H54 (cell line): Measurements from ENCODE around the gene ENTPD2.

Experiments
- DNase-seq: peaks from one replicate; pipeline ENCODE4 v3.0.0; 2011; ENCODE audit warnings: low spot score, mixed read lengths; ENCODE audit not compliant: insufficient read length
- FAIRE-seq: peaks from 3 replicates; lab custom pipeline; 2011; peaks lifted over from hg19 to GRCh38; lab: Jason Lieb, UNC
- POLR2A ChIP-seq: IDR thresholded peaks from 2 replicates; pipeline ENCODE4 v1.6.1; 2011; ENCODE audit warnings: low read depth, mild to moderate bottlenecking, low read length

Gene ENTPD2

DNA sequence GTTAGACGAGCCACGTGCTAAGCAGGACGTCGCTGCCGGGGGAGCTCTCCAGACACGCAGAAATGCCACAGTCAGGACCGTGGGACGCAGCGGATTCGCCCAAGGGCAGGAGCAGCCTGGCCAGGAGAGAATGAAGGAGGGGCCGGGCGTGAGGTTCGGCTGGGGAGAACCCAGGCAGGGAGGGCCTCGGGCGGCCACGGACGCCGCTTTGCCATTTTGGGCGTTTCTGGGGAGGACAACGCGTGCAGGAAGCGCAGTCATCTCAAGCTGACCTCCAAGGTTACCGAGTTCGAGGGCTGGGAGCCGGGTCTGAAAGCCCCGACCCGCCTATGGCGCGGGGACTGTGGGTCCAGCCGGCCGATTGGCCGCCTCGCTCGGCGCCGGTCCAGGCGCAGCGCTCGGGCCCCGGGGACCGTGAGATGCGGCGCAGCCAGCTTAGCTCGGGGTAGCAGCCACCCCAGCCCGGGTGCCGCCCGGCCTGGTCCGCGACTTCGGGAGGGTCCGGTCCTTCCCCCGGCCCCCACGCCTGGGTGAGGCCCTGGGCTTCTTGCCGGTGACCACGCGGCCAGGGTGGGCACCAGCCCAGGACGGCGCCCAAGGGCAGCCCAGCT lies 32.2 kb upstream of the ENTPD2 start:
- FAIRE-seq (no peak), DNase-seq (peak; percentile 68)
- peak; percentile 50 for TF ChIP-seq POLR2A

DNA sequence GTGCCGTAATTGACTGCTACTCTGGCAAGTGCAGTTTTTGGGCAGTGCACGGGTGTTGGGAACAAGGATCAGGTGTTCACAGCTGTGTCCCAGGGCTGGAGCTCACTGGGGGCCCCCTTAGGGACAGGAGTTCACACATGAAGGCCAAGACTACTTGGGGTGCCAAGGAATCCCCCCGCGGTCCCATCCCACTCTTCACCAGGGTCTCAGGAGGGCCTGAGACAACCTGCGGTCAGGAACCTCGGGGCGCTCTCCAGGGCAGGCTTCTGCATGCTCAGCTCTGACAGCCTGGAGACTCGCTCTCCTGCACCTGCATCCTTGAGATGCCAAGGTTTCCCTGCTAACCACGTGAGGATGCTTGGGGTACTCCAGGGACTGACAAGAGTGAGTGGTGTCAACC lies 30.7 kb upstream of the ENTPD2 start:
- FAIRE-seq (no peak), DNase-seq (no peak)
- no peak for TF ChIP-seq POLR2A

GRCh38 chr9:137083394-137084004 lies 29.6 kb upstream of the ENTPD2 start:
- peak; percentile 91 for FAIRE-seq
- DNase-seq = peak; percentile 98
- TF ChIP-seq POLR2A = 0 out of 2 replicates have a peak, but pooled peaks have one; percentile 18

- FAIRE-seq (no peak), DNase-seq (no peak)
- TF ChIP-seq POLR2A = no peak
These were observed 29.0 kb upstream of the ENTPD2 start for GRCh38 chr9:137082925-137083290.

- FAIRE-seq (no peak), DNase-seq (no peak)
- TF ChIP-seq POLR2A = no peak
These were observed 28.5 kb upstream of the ENTPD2 start for GRCh38 chr9:137082222-137082924.

DNA sequence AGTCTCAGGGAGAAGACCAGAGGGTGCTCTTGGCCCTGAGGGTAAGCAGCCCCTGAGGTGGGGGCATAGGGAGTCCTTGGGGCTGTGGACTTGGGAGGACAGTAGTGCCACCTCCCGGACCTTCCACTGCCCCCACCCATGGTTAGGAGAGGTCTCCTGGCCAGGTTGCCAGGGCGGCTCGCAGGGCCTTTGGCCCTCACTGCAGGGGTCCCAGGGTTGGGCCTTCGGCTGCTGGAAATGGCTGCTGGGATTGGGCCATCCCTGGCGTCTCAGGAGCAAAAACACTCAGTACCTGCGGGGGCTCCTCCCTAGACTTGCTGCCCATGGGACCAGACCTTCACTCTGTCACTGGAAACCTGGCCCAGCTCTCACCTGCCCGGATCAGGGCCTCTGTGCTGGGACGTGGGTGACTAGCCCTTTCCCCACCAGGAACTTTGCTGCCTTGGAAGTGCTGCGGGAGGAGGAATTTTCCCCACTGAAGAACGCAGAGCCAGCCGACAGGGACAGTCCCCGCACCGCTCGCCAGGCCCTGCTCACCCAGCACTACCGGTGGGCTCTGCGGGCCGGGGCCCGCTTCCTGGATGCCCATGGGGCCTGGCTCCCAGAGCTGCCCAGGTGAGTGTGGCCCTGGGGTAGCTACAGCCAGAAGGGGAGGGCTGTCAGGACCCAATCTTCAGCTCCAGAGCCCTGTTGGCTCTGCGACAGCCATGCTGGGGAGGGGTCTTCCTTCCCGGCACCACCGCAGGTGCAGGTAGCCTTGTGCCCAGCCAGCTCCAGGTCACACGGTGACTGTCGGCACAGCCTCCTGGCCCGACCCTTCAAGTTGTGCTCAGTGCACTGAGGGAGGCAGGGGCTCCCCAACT lies 26.6 kb upstream of the ENTPD2 start:
- FAIRE-seq (no peak), DNase-seq (no peak)
- no peak for TF ChIP-seq POLR2A

- no peak for DNase-seq
- TF ChIP-seq POLR2A = no peak
- FAIRE-seq = no peak
These were observed 25.5 kb upstream of the ENTPD2 start for GRCh38 chr9:137079401-137079787.

GRCh38 chr9:137078701-137079400 lies 25.0 kb upstream of the ENTPD2 start:
- no peak for TF ChIP-seq POLR2A
- FAIRE-seq = no peak

GRCh38 chr9:137077758-137078693 lies 24.2 kb upstream of the ENTPD2 start:
- no peak for TF ChIP-seq POLR2A
- DNase-seq (no peak), FAIRE-seq (no peak)

More at GRCh38 chr9:137078701-137079400, 25.0 kb upstream of the ENTPD2 start:
- no peak for DNase-seq

DNA sequence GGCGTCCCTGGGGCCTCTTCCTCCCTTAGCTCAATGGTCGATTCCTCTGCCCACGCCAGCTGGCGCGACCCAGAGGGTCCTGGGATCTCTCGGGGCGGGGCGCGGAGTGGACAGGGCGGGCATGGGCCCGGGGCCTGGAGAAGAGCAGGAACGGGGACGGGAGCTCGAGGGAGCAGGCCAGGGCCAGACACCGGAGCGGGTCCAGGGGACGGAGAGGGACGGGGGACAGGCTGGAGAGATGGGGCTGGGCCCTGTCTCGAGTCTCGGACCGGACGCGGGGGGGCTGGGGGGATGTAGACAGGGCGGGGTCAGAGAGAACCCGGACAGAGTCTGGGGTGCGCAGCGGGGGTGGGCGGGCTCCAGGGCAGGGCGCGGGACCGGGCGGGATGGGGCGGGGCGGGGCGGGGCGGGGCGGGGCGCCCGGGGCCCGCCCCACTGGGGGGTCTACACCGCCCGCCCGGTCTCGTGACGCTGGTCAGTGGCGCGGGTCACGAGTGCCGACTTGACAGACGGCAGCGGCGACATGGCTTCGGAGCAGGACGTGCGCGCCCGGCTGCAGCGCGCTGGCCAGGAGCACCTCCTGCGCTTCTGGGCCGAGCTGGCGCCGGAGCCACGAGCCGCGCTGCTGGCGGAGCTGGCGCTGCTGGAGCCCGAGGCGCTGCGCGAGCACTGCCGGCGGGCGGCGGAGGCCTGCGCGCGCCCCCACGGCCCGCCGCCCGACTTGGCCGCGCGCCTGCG lies 23.3 kb upstream of the ENTPD2 start, which contains the start of gene UAP1L1:
UAP1L1 (plus strand) TSS at position 508 of the 738 bp plus-strand sequence; CDS start at position 524, 16 bp downstream.
- TF ChIP-seq POLR2A = peak; percentile 88
- FAIRE-seq (no peak), DNase-seq (peak; percentile 95)

DNA sequence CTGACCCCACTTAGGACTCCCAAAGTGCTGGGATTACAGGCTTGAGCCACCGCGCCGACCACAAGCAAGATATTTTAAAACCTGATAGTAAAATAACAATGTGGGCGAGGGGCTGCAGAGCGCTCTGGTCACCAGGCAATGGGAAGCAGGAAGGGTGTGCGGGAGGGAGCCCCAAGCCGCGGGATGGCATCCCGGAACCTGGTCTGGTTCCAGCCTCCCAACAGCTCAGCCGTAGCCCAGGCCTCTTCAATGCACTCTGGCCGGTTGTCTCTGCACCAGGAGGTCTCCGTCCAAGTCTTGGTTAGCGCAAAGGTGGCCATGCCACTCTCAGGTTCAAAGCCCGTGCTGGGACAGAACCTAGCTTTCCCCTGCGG lies 22.8 kb upstream of the ENTPD2 start:
- no peak for TF ChIP-seq POLR2A
- no peak for DNase-seq
- no peak for FAIRE-seq
